Measurements from ENCODE around the gene TRMT112. TPM values are rescaled to one million over a fixed set of nuclear protein-coding genes. Genes with fewer than 3 reads are reported as not detected.

Gene TRMT112
- total and polyA plus RNA-seq, 2 of the 8 experiments (the other 6 are each of a cell fraction or from before 2014, with no cell fraction given) = 300 to 650 TPM

DNA sequence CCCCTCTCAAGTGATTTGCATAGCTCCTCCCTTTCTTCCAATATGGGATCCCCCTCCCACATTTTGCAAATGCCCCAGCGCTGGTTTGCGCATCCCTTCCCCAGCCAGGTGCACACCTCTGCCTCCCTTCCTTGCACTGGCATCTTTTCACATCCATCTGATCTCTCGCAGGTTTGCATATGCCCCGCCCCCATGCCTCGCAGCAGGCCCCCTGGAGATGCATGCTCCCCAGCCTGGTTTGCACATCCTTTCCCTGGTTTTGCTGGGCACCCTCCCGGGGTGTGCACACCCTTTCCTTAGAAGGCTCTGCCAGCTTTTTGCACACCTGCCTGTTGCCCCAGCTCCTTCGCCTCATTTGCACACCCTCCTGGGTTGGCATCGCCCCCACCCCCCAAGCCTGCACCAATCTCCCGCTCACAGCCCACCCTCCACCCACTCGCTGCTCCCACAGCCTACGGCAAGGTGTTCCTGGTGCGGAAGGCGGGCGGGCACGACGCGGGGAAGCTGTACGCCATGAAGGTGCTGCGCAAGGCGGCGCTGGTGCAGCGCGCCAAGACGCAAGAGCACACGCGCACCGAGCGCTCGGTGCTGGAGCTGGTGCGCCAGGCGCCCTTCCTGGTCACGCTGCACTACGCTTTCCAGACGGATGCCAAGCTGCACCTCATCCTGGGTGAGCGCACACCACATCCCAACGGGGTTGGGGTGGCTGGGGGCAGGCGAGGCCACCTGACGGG, 42.5 kb upstream of the TRMT112 start:
- peaks cover 0 to 35% (median 28%) of the 10 kb centered on the region in 4 experiments; a peak in 6 of 7 replicates for H3K4me1 ChIP-seq (replicated peaks in 1 of 4; ENCODE audit: control insufficient read depth in 3 of 4, insufficient read depth in 4 of 4, low read length in 3 of 4)
- H4K8ac ChIP-seq (ENCODE audit: extremely low read depth, insufficient read depth, low read length) = no peak overlapping the region; the same call in 1 of the 2 replicates
- 0 out of 2 replicates have a peak overlapping the region, but pooled peaks have one; percentile 97 for H2BK12ac ChIP-seq (ENCODE audit: low read depth, low read length)
- no peak overlapping the region for H2AK5ac ChIP-seq (ENCODE audit: low read depth, low read length)
- no peak overlapping the region for H3K23ac ChIP-seq (ENCODE audit: insufficient read length)
- no peaks in the 10 kb centered on the region for H3K79me2 ChIP-seq (ENCODE audit: control insufficient read depth in 1 of 2, insufficient read depth in 2 of 2, low read length in 2 of 2)
- no peak overlapping the region for H2BK120ac ChIP-seq (replicated peaks; ENCODE audit: low read depth, low read length)
- ChIA-PET POLR2A (ENCODE audit: partially characterized antibody) (interaction anchor here (0.5 to 3.6 kb wide), 10 partner anchors 9 to 408 kb away, joined by 3 to 14 read pairs (median 3); no protein-coding TSS in a partner anchor), CTCF (ENCODE audit: partially characterized antibody) (interaction anchor here (0.5 to 22.0 kb wide), 10 partner anchors 10 to 497 kb away, joined by 3 to 409 read pairs (median 5); partner anchors contain the start of gene CCDC88B)
- H3K56ac ChIP-seq (replicated peaks; ENCODE audit: insufficient read length, low read depth, low read length) = no peak overlapping the region
- H2BK20ac ChIP-seq (ENCODE audit: low read length) = no peak overlapping the region
- no peak overlapping the region for H2BK5ac ChIP-seq (ENCODE audit: low read depth, low read length)
- H4K20me1 ChIP-seq (replicated peaks in 1 of 2; ENCODE audit: control insufficient read depth in 1 of 2, insufficient read depth in 2 of 2, low read length in 2 of 2) = peaks cover 0 to 4% of the 10 kb centered on the region in 2 experiments
- peak overlapping the region; percentile 87 to 89 for H3K4me2 ChIP-seq (ENCODE audit: insufficient read depth in 1 of 2, low read depth in 2 of 2, low read length in 2 of 2)
- H3K4ac ChIP-seq (replicated peaks; ENCODE audit: insufficient read length, low read depth, low read length) = no peak overlapping the region
- no peak overlapping the region for H3K14ac ChIP-seq (ENCODE audit: insufficient read length)
- peak overlapping the region; percentile 97 for H3K18ac ChIP-seq (ENCODE audit: extremely low read depth, low read length)
- no peaks in the 10 kb centered on the region; the same call in 1 of the 2 replicates for H3K79me1 ChIP-seq (ENCODE audit: low read depth, low read length)
- no peak for DNase-seq (ENCODE audit: low read depth in 1 of 2, low spot score in 2 of 2)
- H2BK15ac ChIP-seq (ENCODE audit: low read length) = peak overlapping the region; percentile 46; the same call in 1 of the 2 replicates
- H3K27ac ChIP-seq (ENCODE audit: low read depth, low read length) = no peak overlapping the region
- H3K27me3 ChIP-seq (replicated peaks in 1 of 4; ENCODE audit: control insufficient read depth in 3 of 4, extremely low read depth in 1 of 4, insufficient read depth in 3 of 4, low read length in 3 of 4) = no peaks in the 10 kb centered on the region
- H3K23me2 ChIP-seq (ENCODE audit: low read depth, low read length) = peaks cover 7% of the 10 kb centered on the region; the same call in 1 of the 2 replicates
- H4K5ac ChIP-seq (ENCODE audit: insufficient read length, low read depth, low read length) = no peak overlapping the region
- peak overlapping the region; percentile 95 for H4K91ac ChIP-seq (replicated peaks; ENCODE audit: insufficient read length, low read length)
- H3K9ac ChIP-seq (replicated peaks in 1 of 4; ENCODE audit: extremely low read depth in 1 of 4, low read depth in 3 of 4, low read length in 3 of 4) = no peak overlapping the region
- TF ChIP-seq SP4 (IDR thresholded peaks at IDR 0.05; ENCODE audit: low read length) (no peak), HDAC2 (IDR thresholded peaks at IDR 0.05; ENCODE audit: borderline replicate concordance in 1 of 2, low read depth in 2 of 2, low read length in 2 of 2) (0 out of 4 replicates have a peak, but pooled peaks of 1 of the 2 experiments have one; percentile 31), SAP30 (IDR thresholded peaks at IDR 0.05; ENCODE audit: insufficient read depth, insufficient replicate concordance, low read length) (peak; percentile 51), RAD21 (IDR thresholded peaks at IDR 0.05 in 1 of 2, conservative IDR thresholded peaks at IDR 0.05 in 1 of 2; ENCODE audit: low read depth in 2 of 2, low read length in 2 of 2) (peak in 1 of 2 experiments; percentile 1; a peak in 1 of 4 replicates), ATF3 (IDR thresholded peaks at IDR 0.05; ENCODE audit: insufficient read depth, low read depth, low read length) (no peak), JUND (IDR thresholded peaks at IDR 0.05; ENCODE audit: low read length) (no peak), POLR2A (IDR thresholded peaks at IDR 0.05; ENCODE audit: control extremely low read depth in 1 of 2, low read depth in 2 of 2, low read length in 2 of 2) (no peak), JUN (IDR thresholded peaks at IDR 0.05; ENCODE audit: low read depth, low read length) (no peak), NRF1 (IDR thresholded peaks at IDR 0.05; ENCODE audit: low read depth, low read length) (no peak), TAF1 (IDR thresholded peaks at IDR 0.05; ENCODE audit: low read depth, low read length) (no peak)
- WGBS, 2 experiments (ENCODE audit: extremely low coverage in 1 of 2, insufficient coverage in 1 of 2, insufficient read length in 1 of 2, insufficient replicate concordance in 2 of 2, low coverage in 1 of 2, low lambda C conversion rate in 2 of 2, missing lambda C conversion rate in 1 of 2) = 65% methylated on average over 27 of the region's 38 CpGs; no CpG with 5 or more reads in 1 of the 2 experiments
- FAIRE-seq = no peak
- peaks cover 0 to 9% (median 3%) of the 10 kb centered on the region in 4 experiments; a peak in 3 of 8 replicates for H3K36me3 ChIP-seq (ENCODE audit: control insufficient read depth in 2 of 4, insufficient read depth in 4 of 4, low read length in 3 of 4)
- H3K4me3 ChIP-seq (ENCODE audit: extremely low read depth in 1 of 4, insufficient read depth in 2 of 4, low read depth in 3 of 4, low read length in 4 of 4) = peak overlapping the region; percentile 61 to 83 (median 72)
- H3K9me3 ChIP-seq (ENCODE audit: insufficient read depth in 2 of 2, low read depth in 1 of 2, low read length in 1 of 2) = no peaks in the 10 kb centered on the region
- 0 out of 2 replicates have a peak overlapping the region, but pooled peaks have one; percentile 43 for H2AFZ ChIP-seq (ENCODE audit: low read length)
